HepG2 (cell line): ENCODE data around the gene EHBP1. TPM values are rescaled to one million over a fixed set of nuclear protein-coding genes. Genes with fewer than 3 reads are reported as not detected.

Source experiments
- ATAC-seq: fragments of 200-7000 bp; cut with Tn5 transposase; 3 replicates; pipeline ENCODE4 v1.9.1; 2020; ENCODE audit warnings: mild to moderate bottlenecking, moderate library complexity
- BruUV-seq: library from RNA; stranded (reverse); fragments of 400-500 nt; replicated peaks from 2 replicates; lab custom pipeline; 2021; lab: Mats Ljungman, UMichigan
- CTCF ChIA-PET: fragments of 300-600 bp; formaldehyde crosslinking; extraction: SDS; loops from one replicate; lab custom pipeline; 2021; ENCODE audit warnings: low total read pairs, inconsistent platforms, low intra/inter-chr PET ratio; lab: Yijun Ruan, JAX
- POLR2A ChIA-PET: fragments of 350-600 bp; sonication (Branson Sonifier 250); formaldehyde crosslinking; loops from one replicate; lab custom pipeline; 2020; ENCODE audit warnings: antibody characterized with exemption, inconsistent platforms; lab: Yijun Ruan, JAX
- DNase-seq: peaks from one replicate; pipeline ENCODE4 v3.0.0-alpha.2; 2015; ENCODE audit warnings: low spot score
- FAIRE-seq: peaks from 3 replicates; lab custom pipeline; 2011; peaks lifted over from hg19 to GRCh38; lab: Jason Lieb, UNC
- H2AFZ ChIP-seq: one replicate; pipeline ENCODE4 v1.6.1; 2011; ENCODE audit warnings: low read length, inconsistent platforms
- H3K27ac ChIP-seq: fragments of 300-600 bp; 3 replicates; pipeline ENCODE4 v1.8.0; 2011; ENCODE audit warnings: mixed run types, mild to moderate bottlenecking, mixed read lengths, low read length, inconsistent platforms; ENCODE audit not compliant: insufficient read depth; ENCODE audit errors: extremely low read length
- H3K27me3 ChIP-seq, 2 experiments: fragments of 200-600 bp in 1 of 2; 2 replicates in 1 of 2; 3 replicates in 1 of 2; pipeline versions ENCODE4 v1.6.0 to v1.8.0; 2011; ENCODE audit warnings: low read length in 2 of 2, mild to moderate bottlenecking in 2 of 2, moderate library complexity in 2 of 2, inconsistent platforms in 1 of 2; ENCODE audit not compliant: insufficient read depth in 2 of 2, control insufficient read depth in 1 of 2
- H3K36me3 ChIP-seq, 2 experiments: fragments of 200-600 bp in 1 of 2; replicated peaks in 1 of 2; 2 replicates in 1 of 2; 3 replicates in 1 of 2; pipeline versions ENCODE4 v1.5.1 to v1.8.0; 2011; ENCODE audit warnings: low read length in 2 of 2, inconsistent platforms in 1 of 2; ENCODE audit not compliant: insufficient read depth in 2 of 2, control insufficient read depth in 1 of 2
- H3K4me1 ChIP-seq: 2 replicates; pipeline ENCODE4 v1.5.1; 2012; ENCODE audit warnings: low read length, inconsistent platforms; ENCODE audit not compliant: insufficient read depth
- H3K4me2 ChIP-seq: 2 replicates; pipeline ENCODE4 v1.6.0; 2011; ENCODE audit warnings: low read depth, low read length, inconsistent platforms
- H3K4me3 ChIP-seq, 3 experiments: fragments of 200-600 bp in 1 of 3; sonication (generic), shearing (Covaris generic) in 1 of 3; replicated peaks in 1 of 3; 2 replicates each; pipeline ENCODE4 v1.5.1; 2011 to 2016; ENCODE audit warnings: low read length in 3 of 3, inconsistent platforms in 2 of 3, low read depth in 2 of 3, mild to moderate bottlenecking in 2 of 3, control low read depth in 1 of 3, mixed read lengths in 1 of 3; ENCODE audit not compliant: insufficient read depth in 1 of 3
- H3K79me2 ChIP-seq: one replicate; pipeline ENCODE4 v1.6.1; 2011; ENCODE audit warnings: low read length, inconsistent platforms; ENCODE audit not compliant: insufficient read depth
- H3K9ac ChIP-seq: 2 replicates; pipeline ENCODE4 v1.6.0; 2011; ENCODE audit warnings: mild to moderate bottlenecking, low read depth, low read length, inconsistent platforms; ENCODE audit not compliant: insufficient read depth
- H3K9me3 ChIP-seq: 2 replicates; pipeline ENCODE4 v1.5.1; 2012; ENCODE audit warnings: mild to moderate bottlenecking, low read length
- H4K20me1 ChIP-seq: 2 replicates; pipeline ENCODE4 v1.6.0; 2011; ENCODE audit warnings: inconsistent platforms, mild to moderate bottlenecking, low read length, moderate library complexity; ENCODE audit not compliant: insufficient read depth
- BRCA1 ChIP-seq: sonication (generic); formaldehyde crosslinking; IDR thresholded peaks from 2 replicates; pipeline ENCODE4 v1.4.0; 2020; ENCODE audit warnings: missing genetic modification reagents
- LBX2 ChIP-seq: sonication (generic); formaldehyde crosslinking; IDR thresholded peaks from 2 replicates; pipeline ENCODE4 v1.5.0; 2020; ENCODE audit warnings: missing genetic modification reagents, mild to moderate bottlenecking, borderline replicate concordance
- NCOA1 ChIP-seq: sonication (generic); formaldehyde crosslinking; IDR thresholded peaks from 2 replicates; pipeline ENCODE4 v1.9.0; 2021; ENCODE audit warnings: missing genetic modification reagents
- PPARG ChIP-seq: conservative IDR thresholded peaks from 2 replicates; pipeline ENCODE4 v1.6.1; 2016; ENCODE audit warnings: missing biosample characterization, missing genetic modification reagents
- ZBTB2 ChIP-seq: sonication (generic); formaldehyde crosslinking; IDR thresholded peaks from 2 replicates; pipeline ENCODE4 v1.8.0; 2022; ENCODE audit warnings: low read depth, missing genetic modification reagents
- ZMYM4 ChIP-seq: sonication (generic); formaldehyde crosslinking; IDR thresholded peaks from 2 replicates; pipeline ENCODE4 v1.8.1; 2023; ENCODE audit warnings: mild to moderate bottlenecking, missing genetic modification reagents
- ZNF282 ChIP-seq: fragments of 450-650 bp; IDR thresholded peaks from 2 replicates; pipeline ENCODE4 v1.6.1; 2018; ENCODE audit not compliant: partially characterized antibody
- ZNF564 ChIP-seq: sonication (generic); formaldehyde crosslinking; IDR thresholded peaks from 2 replicates; pipeline ENCODE4 v1.8.1; 2023; ENCODE audit warnings: mild to moderate bottlenecking, missing genetic modification reagents
- WGBS: methylation state at CpG from one replicate; pipeline ENCODE4 v1.1.6; 2017; ENCODE audit warnings: low lambda C conversion rate; 5-methylcytosine and 5-hydroxymethylcytosine counted together
- in situ Hi-C: cut with HindIII; loops from 2 replicates; pipeline ENCODE4 v1.10.0; 2017; ENCODE audit warnings: low pct_unique_long_range_greater_than_20kb; ENCODE audit not compliant: extremely low pct_ligation_motif_present
- intact Hi-C: fragments of 100-400 bp; cut with micrococcal nuclease; formaldehyde crosslinking; loops from one replicate; pipeline ENCODE4 v1.10.0; 2022; ENCODE audit not compliant: unreplicated experiment
- polyA plus RNA-seq, 8 experiments: library from polyadenylated mRNA; depleted of rRNA in 3 of 8; stranded (reverse) in 7 of 8; unstranded in 1 of 8; fragments of >200 nt; fragmentation: Illumina TruSeq in 4 of 8; extraction: Trizol in 4 of 8; gene quantifications; 2 replicates each; pipeline versions ENCODE4 v1.2.1 to v1.2.3, GENCODE V29; 2011 to 2016; ENCODE audit warnings: low read depth in 4 of 8, missing spikeins in 1 of 8, mixed read lengths in 1 of 8; ENCODE audit not compliant: insufficient read depth in 1 of 8
- total RNA-seq, 5 experiments: library from RNA; depleted of rRNA; stranded (reverse); fragments of >200 nt; fragmentation: Illumina TruSeq; extraction: Trizol; gene quantifications; 2 replicates each; pipeline ENCODE4 v1.2.3, GENCODE V29; 2016; ENCODE audit warnings: low read depth in 1 of 5

The EHBP1 gene
- total and polyA plus RNA-seq, 2 of the 13 experiments (the other 11 are each of a cell fraction or from before 2014, with no cell fraction given) = 93.5 to 146 TPM

GRCh38 chr2:62686012-62686685 lies 19.4 kb upstream of the EHBP1 start:
- no peak for FAIRE-seq
- TF ChIP-seq LBX2 (CRISPR knock-in tag) (no peak), ZNF564 (no peak), ZBTB2 (CRISPR knock-in tag) (no peak), ZNF282 (no peak), ZMYM4 (CRISPR knock-in tag) (no peak), PPARG (CRISPR knock-in tag) (no peak), NCOA1 (CRISPR knock-in tag) (no peak), BRCA1 (CRISPR knock-in tag) (no peak)

More at GRCh38 chr2:62686012-62686685, 19.4 kb upstream of the EHBP1 start:
- Histone ChIP-seq H3K36me3 (no peaks in the 10 kb centered on the region), H3K9ac (no peak overlapping the region), H2AFZ (no peak overlapping the region), H3K4me2 (no peak overlapping the region), H3K79me2 (no peaks in the 10 kb centered on the region), H3K4me3 (no peak overlapping the region), H3K27ac (no peak overlapping the region), H3K4me1 (no peaks in the 10 kb centered on the region), H3K9me3 (no peaks in the 10 kb centered on the region), H3K27me3 (no peaks in the 10 kb centered on the region), H4K20me1 (no peaks in the 10 kb centered on the region)
- CTCF ChIA-PET = no interaction called here
- 88% methylated on average over 4 of the region's 4 CpGs for WGBS
- POLR2A ChIA-PET = no interaction called here
- ATAC-seq (no peak), DNase-seq (no peak)
- intact Hi-C loops (no loop called here), in situ Hi-C loops (no loop called here)
- BruUV-seq = no TSS peak
